HG03460 (cell line): ENCODE data around the gene EIF4B.
"Not testable (repeated sequence)": the region's sequence is repeated elsewhere in the genome, so short reads cannot be mapped to it uniquely, and the experiment has no call there.

Source experiments
- ATAC-seq: cut with Tn5 transposase; IDR thresholded peaks from one replicate; pipeline ENCODE4 v1.9.1; 2021; ENCODE audit not compliant: unreplicated experiment

Gene EIF4B, protein sequence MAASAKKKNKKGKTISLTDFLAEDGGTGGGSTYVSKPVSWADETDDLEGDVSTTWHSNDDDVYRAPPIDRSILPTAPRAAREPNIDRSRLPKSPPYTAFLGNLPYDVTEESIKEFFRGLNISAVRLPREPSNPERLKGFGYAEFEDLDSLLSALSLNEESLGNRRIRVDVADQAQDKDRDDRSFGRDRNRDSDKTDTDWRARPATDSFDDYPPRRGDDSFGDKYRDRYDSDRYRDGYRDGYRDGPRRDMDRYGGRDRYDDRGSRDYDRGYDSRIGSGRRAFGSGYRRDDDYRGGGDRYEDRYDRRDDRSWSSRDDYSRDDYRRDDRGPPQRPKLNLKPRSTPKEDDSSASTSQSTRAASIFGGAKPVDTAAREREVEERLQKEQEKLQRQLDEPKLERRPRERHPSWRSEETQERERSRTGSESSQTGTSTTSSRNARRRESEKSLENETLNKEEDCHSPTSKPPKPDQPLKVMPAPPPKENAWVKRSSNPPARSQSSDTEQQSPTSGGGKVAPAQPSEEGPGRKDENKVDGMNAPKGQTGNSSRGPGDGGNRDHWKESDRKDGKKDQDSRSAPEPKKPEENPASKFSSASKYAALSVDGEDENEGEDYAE

GRCh38 chr12:53005986-53006809 is at the start of gene EIF4B:
EIF4B (plus strand) TSS chr12:53006456; CDS start chr12:53006484, 28 bp downstream.
- ATAC-seq: peak; percentile 96

- ATAC-seq: no peak
Measured at GRCh38 chr12:52956987-52957386, 49.3 kb upstream of the EIF4B start.

DNA sequence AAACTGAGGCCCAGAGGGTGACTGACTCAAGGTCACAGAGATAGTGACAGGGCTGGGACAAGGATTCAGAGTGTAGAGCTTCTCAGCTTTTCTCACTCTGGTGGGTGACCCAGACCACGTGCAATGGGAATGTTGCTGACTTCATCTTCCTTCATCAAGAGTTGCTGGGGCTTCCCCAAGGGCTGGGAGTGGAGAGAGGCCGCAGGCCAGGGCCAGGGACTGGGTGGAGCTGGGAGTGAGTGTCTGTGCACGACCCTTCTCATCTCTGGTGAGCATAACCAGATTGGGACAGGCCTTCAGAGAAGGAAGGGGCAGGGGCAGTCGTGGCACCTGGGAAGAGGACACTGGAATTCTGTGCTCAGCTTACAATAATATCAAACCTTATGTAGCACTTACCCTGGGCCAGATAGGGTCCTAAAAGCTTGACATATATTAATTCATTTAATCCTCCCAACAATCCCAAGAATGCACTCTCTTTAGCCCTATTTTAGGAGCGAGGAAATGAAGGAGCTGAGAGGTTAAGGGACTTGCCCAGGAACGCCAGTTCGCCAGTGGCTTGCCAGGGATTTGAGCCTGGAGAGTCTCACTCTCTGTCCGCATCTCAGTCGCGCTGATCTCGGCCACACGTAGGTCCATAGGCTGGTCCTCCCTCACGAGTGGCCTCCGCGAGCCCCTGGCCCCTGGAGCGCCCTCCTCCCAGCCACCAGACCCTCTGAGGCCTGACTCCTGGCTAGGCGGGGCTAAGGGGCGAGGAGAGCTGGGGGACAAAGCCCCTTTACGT is 41.5 kb upstream of the EIF4B start:
- ATAC-seq: no peak

DNA sequence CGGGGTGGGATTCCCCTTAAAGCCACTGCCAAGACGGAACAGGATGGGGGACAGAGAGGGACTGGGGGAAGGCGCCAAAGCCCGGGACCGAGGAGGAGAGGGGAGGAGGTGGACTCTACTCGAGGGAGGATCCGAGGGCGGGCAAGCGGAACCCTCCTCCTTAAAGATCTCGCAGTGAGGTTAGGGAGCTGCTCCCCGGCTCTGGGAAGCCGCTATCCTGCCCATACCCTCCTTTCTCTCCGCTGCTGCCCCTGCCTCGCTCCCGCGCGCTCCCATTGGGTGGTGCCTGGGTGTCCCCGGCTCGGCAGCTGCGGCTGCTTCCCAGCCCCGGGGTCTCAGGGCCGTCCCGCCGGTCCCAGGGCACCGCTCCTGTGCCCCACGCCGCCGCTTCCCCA is 40.9 kb upstream of the EIF4B start:
- no peak for ATAC-seq

DNA sequence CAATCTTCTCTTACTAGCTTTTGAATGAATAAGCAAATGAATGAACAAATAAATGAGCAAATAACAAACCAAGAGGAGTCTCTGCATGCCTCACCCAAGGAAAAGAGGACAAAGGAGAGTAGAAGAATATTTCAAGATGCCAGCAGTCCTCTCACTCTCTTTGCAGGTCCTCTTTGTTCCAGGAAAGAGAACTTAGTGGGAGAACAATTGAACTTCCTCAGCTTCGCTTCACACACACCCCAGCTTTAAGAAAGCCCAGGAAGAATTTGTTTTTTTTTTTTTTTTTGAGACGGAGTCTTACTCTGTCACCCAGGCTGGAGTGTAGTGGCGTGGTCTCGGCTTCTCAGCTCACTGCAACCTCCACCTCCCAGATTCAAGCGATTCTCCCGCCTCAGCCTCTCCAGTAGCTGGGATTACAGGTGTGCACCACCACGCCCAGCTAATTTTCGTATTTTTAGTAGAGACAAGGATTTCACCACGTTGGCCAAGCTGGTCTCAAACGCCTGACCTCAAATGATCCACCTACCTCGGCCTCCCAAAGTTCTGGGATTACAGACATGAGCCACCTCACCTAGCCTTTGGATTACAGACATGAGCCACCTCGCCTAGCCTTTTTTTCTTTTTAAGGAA is 37.0 kb upstream of the EIF4B start:
- ATAC-seq: no peak

DNA sequence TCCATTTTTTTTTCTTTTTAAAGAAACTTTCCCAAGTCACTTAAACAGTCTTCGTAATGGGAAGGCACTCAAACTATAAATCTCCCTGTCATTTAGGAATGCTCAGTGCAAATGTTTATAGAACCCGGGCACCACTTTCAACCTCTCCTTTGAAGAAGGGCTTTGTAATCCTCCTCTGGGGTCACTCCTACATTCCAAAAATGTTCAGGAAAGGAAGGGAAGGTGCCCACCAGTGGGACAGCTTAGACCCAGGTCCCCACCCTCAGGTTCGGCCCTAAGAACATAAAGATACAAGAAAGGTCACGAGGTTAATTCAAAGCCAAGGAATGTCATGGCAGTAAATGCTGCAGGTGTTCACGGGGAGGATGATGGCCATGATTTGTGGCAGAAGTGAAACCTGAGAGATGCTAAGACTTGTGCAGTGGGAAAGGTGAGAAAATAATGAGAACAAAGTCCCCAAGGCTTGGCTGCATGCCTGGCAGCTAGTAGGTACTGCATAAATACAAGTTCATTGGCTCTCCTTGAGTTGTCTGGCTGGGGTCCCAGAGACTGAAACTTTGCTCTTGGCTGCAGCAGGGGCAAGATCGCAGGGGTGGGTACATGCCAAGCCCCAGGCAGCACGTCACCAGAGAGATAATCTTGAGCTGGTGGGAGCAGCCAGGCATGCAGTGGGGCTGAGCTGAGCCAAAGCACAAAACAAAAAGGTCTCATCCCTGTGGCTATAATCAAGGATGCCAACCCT is 36.3 kb upstream of the EIF4B start:
- no peak for ATAC-seq

- ATAC-seq: no peak
Measured at GRCh38 chr12:52971679-52972329, 34.5 kb upstream of the EIF4B start.

- no peak for ATAC-seq
Measured at GRCh38 chr12:52975204-52975603, 31.1 kb upstream of the EIF4B start.

- no peak for ATAC-seq
Measured at GRCh38 chr12:52975820-52976573, 30.3 kb upstream of the EIF4B start.

DNA sequence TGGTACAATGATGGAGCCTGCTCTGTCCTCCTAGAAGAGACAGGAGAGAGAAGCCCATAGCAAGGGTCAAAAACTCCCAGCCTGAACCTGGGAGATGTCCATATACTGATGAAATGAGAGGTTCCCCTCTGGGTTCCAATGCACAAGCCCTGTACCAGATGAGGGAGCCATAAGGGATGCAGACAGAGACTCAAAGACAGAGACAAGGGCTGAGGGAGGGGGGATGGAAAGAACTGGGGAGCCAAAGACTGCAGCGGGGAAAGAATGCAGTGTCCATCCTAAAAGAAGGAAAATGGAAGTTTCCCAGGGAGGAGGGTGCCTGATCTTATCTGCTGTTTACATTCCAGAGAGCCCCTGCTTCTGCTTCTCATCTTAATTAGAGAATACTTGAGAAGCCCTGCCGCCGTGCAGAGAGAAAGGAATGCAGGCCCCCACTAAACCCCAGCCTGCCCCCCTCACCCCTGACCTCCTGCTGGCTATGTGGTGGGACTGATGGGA is 29.6 kb upstream of the EIF4B start:
- ATAC-seq: no peak

DNA sequence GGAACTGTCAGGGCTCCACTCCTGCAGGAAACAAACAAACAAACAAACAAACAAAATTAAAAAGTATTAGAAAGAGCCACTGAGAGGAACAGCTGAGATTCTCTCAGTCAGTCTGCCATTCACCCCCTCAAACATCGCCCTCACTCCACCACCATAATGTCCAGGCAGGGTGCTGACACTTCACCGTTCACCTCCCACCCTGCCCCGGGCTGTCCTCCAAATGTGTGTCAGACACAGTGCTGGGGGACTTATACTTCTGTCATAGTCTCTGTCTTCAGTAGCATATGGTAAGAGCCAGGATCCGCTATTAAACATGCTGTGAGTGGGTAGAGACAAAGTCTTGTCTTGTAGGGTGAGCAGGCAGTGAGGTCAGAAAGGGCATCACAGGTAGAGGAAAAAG is 29.1 kb upstream of the EIF4B start:
- no peak for ATAC-seq

GRCh38 chr12:52980096-52980649 is 26.1 kb upstream of the EIF4B start:
- ATAC-seq: no peak

DNA sequence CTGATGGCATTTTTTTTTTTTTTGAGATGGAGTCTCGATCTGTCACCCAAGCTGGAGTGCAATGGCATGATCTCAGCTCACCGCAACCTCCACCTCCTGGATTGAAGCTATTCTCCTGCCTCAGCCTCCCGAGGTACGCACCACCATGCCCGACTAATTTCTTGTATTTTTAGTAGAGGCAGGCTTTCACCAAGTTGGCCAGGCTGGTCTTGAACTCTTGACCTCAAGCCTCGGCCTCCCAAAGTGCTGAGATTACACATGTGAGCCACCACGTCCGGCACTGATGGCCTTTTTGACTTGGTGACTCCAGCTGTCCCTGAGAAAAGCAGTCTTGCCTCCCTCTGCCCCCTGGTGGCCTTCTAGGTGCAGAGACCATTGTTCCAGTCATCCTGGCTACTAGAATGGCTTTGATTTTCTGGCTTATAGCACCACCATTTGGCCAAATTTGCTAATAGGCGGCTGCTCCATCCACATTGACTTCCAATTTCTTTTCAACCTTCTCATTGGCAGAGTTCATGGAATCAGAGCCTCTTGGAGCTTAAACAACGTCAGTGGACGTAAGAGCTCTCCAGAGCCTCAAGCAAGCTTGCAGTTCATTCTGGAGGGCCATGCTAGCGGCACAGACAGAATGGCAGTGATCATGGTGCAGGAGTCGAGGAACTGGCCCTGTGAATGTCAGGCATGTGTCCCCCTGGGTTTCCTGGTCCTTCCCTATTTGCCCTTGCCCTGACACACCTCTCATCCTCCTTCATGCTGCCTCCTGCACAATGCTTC is 25.4 kb upstream of the EIF4B start:
- no peak for ATAC-seq

DNA sequence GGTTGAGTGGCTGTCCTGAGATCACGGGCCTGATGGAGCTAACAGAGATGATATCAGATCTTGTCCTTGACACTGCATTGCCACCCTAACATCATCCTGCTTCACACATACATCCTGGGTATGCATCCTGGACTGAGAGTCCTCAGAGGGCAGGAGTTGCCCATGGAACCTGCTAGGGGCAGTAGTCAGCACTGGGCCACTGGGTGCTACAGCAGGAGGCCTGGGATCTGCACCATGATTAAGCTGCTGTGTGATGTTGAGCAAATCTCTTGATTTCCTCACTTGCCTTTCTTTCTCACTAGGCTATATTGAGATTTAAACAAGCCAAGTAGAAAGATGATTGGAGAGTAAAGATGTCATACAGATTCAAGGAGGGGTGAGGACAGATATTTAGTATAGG is 22.1 kb upstream of the EIF4B start:
- ATAC-seq: no peak

- ATAC-seq: no peak
Measured at GRCh38 chr12:52988898-52989297, 17.4 kb upstream of the EIF4B start.

DNA sequence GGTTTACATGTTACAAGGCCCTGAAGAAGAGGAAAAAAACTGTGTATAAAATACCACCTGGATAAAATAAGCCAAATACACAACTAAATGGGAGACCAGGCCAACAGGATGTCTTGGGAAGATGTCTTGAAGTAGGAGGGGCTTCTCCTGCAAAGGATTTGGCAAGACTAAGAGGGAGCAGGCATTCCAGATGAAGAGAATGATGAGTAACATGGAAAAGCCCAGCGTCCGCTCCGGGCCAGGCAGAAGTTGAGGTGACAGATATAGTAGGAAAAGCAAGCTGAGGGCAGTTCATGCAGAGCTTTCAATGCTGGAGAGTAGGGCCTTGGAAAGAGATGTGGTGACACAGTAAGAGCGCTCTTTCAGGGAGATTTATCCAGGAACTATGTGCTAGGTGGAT is 16.1 kb upstream of the EIF4B start:
- ATAC-seq: no peak

- ATAC-seq: not testable (repeated sequence)
Measured at GRCh38 chr12:52992240-52992639, 14.0 kb upstream of the EIF4B start.
